Umbilical cord (tissue), 2 donors: Measurements from ENCODE around the gene ABCC5. TPM values are rescaled to one million over a fixed set of nuclear protein-coding genes. Genes with fewer than 3 reads are reported as not detected.
"Not testable (repeated sequence)": the region's sequence is repeated elsewhere in the genome, so short reads cannot be mapped to it uniquely, and the experiment has no call there.

Source experiments
- DNase-seq: peaks from one replicate; pipeline ENCODE4 v3.0.0-alpha.2; 2015; ENCODE audit warnings: low spot score
- total RNA-seq: library from RNA; depleted of rRNA; stranded (reverse); fragments of >200 nt; gene quantifications from one replicate; pipeline ENCODE4 v1.2.3, GENCODE V29; 2014; ENCODE audit warnings: low replicate concordance; ENCODE audit not compliant: insufficient read depth

ABCC5 gene
- total RNA-seq, 1 donor from 2014 or later, result 19.7 TPM

DNA sequence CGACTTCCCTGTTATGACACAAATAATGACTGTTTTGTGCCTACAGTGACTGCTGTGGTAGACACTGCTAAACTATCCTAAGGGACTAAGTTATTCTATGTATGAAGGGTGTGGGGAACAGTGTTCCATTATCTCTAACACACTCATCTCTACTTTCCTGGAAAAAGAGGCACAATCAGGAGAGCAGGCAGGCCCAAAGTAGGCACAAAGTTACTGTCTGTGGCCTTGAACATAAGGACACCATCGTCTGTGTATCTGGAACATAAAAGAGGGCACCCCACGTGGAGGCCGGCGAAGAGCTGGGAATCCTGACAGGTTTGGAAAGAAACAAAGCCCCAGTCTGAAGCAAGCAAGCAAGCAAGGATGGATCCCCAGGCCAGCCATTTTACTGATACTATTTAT, 1.5 kb downstream of the ABCC5 start:
- DNase-seq, result no peak

DNA sequence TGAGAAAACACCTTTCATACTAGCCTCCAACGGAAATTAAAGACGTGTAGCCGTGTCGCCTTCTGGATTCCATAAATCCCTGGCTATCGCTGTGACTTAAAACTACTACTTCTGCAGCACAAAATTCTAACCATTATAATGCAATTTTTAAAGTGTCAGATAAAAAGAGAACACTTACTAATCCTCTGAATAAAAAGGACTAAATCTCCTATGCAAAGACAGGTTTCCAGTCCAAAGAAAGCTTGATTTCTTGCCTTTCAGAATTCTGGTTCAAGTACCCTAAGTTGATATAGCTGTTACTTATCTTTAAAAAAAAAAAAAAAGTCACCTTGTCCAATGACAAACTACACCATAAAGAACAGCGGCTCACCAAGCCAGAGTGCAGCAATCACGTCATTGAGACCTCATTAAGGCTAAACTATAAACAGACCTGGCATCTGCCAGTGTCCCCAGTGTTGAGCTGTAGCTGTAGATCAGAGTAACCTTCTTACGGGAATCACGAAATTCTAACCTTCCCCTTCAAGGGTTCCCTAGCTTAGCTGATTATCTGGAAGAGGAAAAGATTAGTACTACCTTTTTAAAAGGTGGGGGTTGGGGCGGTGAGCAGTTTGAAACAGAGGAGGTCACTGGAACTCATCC, 2.2 kb downstream of the ABCC5 start:
- DNase-seq, result no peak

DNA sequence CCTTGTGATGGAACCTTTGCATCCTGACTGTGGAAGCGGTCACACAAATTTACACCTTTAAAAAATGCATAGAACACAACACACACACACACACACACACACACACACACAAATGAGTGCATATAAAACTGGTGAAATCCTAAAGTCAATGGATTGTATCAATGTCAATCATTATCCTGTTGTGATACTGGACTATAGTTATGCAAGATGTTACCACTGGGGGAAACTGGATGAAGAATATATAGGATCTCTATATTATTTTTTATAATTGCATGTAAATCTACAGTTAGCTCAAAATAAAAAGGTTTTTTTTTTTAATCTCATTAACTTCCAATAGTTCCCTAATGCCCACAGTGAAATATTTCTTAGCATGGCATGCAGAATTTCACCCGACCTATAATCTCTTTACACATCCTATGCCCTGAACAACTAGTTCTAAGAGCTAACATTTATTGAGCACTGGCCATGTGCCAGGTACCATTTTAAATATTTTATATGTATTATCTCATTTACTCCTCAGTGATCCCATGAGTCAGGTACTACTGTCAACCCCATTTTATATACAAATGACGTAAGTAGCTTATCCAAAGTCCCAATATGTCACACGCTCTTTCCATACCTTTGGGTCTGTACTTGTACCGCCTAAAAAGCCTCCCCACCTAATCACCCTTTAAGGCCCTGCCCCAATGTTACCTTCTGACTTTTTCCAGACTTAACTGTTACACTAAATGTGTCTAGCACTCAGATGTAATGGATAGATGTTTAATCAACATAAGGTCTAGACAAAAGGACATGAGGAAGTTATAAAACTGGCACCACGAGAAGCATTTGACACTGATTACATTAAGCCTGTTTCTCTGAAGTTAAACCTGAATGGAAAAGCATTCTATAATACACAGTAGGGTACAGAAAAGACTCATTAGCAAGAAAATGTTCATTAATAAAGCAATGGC, 5.5 kb downstream of the ABCC5 start:
- no peak for DNase-seq

DNA sequence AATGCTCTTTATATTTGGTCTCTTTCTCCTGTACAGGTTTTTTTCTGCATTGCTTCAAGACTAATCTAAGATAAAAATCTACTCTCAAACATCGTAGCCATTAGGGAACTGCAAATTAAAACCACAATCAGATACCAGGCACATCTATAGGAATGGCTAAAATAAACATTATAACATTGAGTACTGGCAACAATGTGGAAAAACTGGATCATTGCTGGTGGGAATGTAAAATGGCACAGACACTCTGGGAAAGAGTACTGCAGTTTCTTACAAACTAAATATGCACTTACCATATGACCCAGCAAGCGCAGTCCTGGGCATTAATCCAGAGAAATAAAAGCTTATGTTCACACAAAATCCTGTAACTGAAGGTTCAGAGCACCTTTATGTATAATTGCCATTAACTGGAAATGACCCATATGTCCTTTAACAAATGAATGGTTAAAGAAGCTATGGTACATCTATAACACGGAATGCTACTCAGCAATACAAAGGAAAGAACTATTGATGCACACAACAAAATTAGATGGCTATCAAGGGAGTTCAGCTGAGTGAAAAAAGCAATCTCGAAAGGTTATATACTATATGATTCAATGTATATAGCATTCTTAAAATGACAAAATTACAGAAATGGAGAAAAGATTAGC, 6.3 kb downstream of the ABCC5 start:
- no peak for DNase-seq

DNA sequence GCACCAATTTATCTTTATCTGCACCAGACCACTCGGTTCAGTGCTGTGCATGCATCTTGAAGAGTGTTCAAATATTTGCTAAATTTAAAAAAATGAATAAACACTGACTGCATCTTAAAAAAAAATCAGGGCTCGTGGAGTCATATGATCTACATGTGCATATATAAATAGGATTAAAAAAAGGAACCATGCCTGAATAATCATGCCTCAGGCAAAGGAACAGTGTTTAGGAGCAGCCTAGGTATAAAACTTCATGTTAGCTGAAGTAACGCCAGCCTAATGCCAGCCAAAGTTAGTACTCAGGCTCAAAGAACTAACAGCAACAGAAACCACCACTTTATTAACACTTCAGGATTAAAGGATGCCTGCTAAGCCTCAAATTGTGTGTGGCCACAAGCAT, 9.5 kb downstream of the ABCC5 start:
- no peak for DNase-seq

DNA sequence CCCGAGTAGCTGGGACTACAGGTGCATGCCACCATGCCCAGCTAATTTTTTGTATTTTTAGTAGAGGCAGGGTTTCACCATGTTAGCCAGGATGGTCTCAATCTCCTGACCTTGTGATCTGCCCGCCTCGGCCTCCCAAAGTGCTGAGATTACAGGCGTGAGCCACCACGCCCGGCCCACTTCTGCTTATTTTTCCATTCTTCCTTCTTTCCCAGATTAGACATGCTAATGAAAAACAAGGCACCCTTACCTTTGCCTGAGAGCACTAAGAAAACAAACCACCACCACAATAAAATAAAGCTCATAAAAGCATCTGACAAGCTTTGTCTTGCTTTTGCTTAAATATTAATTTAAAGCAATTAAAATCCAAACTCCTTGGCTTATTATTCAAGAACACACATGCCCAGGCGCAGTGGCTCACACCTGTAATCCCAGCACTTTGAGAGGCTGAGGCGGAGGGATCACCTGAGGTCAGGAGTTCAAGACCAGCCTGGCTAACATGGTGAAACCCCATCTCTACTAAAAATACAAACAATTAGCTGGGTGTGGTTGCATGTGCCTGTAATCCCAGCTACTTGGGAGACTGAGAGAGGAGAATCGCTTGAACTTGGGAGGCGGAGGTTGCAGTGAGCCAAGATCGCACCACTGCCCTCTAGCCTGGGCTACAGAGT, 10.4 kb downstream of the ABCC5 start:
- DNase-seq, result not testable (repeated sequence)

DNA sequence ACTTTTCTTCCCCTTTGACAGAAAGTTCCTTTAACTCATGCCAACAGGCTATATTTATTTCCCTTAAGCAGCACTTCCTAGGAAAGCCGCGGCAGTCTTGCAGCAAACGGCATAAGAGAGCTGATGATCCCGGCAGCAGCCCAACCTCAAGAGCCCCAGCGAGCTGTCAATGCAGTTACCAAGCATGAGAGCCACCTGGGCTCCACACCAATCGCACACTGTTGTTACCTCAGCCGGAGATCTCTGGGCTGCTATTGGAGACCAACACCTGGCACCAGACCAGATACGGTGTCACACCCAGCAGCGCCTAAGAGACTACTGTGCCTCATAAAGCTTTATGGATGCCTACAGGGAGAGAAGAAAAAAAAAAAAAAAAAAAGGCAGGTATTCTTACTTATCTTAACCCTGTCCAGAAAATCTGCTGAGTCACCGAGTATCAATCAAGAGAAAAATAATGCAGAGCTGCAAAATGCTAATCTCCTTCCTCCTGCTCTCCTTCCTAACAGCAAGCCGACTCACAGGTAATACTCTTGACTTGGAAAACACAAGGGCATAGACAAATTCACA, 11.7 kb downstream of the ABCC5 start:
- DNase-seq, result peak; percentile 57

DNA sequence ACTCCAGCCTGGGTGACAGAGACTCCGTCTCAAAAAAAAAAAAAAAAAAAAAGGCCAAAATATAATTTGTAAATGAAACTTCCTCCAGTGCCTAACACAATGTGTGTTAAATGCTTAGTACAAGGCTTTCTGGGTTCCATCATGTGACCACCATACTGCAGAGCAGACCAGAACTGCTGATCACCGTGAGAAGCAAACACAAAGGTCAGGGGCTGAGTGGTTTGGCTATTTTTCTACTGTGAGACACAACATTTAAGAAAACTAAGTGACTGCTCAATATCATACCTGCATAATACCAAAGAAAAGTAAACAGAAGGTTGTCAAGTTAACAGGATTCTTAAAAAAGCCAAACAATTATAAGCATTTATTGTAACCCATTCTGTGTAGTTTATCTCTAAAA, 13.2 kb downstream of the ABCC5 start:
- DNase-seq, result no peak

DNA sequence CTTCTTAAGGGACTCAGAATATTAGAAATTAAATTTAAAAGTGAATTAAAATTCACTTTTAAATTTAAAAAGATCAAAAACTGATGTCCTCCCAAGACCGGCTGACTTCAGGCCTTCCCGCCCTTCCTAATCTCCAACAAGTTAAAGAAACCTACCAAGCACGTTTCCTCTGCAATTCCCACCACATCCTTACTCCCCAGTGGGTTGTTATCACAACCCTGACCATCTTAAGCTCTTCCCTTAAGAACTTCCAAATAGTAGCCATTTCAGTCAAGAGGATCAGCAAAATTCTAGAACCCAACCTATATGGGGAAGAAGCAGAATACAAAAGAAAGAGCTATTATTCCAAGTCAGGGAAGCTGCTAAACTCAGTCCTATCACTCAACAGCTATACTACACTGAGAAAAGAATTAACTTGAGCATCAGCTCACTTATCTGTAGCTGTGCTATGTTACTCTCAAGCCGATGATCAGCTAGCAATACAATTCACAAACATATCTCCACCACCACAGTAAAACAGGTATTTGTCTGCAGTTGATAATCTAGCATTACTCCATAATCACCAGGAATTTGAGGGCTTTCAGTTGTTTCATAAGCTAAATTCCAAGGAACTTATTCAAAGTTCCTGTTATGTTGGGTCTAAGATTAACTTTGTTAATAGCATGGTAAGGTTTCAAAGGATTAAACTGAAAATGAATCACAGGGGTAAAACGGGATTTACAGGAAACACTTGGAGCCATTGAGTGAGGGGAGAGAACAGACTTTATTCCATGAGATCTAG, 14.3 kb downstream of the ABCC5 start:
- DNase-seq, result no peak

DNA sequence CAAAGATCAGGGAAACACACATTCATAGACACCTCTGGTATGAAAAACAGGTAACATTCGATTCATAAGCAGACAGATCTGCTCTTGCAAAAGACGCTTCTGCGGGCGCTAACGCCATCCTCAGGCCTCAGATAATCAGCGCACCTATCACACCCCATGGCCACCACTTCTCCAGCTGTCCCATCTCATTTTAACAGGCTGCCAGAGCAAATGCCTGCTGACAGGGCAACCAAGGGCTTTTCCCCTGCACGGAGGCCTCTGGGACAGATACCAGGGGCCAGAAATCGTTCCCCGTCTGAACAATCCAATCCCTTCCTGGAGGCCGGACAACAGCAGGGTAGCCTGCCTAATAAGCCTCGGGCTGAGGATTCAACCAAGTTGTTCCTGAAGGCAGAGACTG, 15.2 kb downstream of the ABCC5 start:
- DNase-seq, result no peak

DNA sequence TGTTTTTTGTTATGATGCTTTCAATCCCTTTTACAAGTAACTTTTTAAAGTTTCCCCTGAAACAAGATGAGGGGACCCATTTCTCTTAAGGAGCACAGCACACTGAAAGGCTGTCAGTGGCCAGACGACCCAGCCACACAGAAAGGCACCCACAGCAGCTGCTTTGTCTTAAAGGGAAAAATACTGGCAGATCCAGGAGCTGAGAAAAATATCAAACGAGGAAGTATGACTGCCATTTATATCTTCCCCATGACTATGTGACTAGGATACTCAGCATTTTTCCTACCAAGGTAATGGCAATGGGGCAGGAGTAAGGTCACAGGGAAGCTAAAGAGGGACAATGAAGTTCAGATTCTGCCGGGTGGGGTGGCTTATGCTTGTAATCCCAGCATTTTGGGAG, 15.9 kb downstream of the ABCC5 start:
- no peak for DNase-seq

DNA sequence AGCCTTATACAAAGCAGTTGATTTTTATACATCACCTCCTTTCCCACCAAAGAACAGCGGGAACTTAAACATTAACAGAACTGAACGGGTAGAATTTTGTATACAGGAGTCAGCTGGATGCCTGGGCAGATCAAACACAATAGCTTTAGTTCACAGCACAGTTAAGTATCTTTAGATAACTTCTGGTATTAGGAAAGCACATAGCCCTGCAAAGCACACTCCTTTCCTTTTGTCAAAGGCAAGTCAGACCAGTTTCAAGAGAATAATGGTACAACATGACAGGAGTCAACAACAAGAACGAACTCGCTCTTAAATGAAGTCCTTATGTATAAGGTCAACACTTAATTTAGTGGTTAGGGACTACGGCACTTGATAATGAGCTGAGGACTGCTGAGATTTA, 26.3 kb downstream of the ABCC5 start:
- DNase-seq, result no peak

DNA sequence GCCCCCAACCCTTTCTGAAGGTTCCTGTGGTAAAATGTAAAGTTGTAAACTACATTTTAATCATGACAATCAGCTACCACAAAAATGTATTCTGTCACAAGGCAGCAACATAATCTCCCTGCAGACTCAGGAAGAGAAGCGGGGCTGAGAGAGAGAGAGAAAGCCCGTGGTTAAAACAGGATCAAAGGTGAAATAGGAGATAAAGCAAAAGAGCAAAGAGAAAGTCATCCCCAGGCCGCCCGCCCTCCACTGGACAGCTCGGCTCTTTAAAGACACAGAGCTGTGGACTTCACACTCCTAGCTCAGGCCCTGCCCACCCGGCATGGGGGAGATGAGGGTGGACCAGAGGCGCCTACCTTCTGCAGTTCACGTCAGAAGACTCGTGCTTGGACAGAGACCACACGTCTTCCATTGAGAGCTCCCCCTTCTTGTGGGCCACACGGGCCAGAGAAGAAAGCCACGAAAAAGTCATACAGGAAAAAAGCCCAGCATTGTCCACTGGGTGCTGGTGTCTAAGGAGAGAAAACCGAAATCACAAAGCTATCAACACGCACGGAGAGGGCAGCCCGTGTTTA, 29.4 kb downstream of the ABCC5 start:
- no peak for DNase-seq

DNA sequence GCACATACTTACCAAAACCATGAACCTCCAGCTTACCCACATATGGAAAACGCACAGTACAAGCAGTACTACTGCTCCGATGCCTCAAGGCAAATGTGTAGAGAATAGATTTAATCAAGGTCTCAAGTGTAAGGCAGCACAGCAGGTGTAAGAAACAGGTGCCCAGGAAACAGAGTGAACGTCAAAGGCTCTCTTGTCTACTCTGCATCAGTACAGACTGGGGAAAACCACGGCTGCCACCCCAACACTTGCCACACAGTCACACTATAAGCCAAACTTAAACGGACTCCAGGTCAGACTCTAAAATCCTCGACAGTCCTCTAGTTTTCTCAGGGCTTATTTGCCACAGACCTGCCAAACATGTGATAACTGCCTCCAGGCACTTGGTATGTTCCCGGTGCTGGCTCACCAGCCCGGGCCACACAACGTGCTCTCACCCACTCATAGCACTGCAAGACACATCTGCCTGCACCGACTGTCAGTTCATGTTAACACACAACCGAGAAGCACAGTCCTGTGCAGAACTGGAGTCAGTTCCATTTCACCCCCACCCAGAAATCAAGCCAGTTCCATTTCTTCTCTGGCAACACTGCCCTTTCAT, 30.6 kb downstream of the ABCC5 start:
- DNase-seq, result no peak

DNA sequence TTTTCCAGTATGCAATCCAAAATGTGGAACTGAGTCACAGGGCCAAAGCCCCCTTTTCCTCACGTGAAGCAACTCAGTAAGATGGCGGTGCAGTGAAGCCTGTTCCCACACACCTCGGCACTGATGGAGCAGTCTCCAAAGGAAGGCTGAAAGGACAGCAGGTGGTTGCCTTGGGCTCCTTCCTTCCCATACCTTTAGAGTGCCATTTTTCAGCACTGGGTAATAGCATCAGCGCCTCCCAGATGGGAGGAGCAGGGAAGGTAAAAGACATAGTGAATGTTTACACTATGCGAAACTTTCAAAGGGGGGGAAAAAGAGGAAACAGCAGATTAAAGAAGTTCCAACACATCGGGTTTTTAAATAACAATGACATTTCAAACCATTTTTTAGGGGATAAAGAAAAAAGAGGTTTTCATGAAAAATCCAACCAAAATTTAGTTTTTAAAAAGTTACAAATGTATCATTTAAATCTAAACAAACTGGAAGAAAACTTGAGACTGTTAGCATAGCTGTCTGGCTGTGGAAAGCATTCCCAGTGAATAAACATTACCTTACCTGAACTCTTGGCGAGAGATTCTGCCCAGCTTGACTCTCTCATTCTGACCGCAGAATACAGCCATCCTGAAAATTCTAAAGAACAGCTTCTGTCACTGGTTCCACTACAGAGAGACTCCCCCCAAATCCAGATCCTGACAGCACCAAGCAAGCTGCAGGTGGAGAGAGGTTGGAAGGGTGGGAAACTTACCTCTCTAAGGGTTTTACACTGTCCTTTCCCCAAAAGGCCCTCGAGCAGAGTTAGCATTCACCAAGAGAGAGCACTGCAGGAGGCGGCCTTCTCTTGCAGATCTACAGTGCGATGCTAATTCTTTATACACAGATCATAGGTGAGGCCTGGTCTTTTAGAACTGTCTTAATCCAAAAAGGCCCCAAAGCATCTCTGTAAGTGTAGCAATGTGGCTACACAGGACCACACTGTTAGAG, 32.6 kb downstream of the ABCC5 start:
- no peak for DNase-seq

DNA sequence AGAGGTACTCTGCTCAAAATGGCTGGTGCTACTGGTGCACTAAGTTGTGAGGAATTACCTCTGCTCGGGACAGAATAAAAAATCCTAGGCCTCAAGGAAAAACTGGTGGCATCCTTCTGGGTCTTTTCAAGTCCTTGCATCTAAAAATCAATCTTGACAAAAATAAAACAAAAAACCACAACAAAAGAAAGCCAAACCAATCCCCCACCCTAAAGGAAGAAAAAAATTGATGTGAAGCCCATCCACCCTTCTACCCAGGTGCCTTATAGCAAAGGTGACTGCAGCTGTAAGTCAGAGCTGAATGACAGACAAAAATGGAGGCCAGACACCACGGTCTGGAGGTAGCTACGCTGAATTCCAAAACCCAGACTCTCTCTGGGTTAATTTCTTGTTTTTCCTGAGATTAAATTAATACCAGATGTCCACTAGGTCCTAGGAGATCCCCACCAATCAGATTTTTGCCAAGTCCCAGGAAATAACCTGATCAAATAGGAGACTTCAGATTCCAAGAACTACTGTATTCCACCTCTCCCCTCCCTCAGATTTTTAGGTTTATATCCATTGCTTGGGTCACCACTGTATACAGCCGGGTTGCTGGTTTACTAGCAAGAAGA, 33.5 kb downstream of the ABCC5 start:
- no peak for DNase-seq

DNA sequence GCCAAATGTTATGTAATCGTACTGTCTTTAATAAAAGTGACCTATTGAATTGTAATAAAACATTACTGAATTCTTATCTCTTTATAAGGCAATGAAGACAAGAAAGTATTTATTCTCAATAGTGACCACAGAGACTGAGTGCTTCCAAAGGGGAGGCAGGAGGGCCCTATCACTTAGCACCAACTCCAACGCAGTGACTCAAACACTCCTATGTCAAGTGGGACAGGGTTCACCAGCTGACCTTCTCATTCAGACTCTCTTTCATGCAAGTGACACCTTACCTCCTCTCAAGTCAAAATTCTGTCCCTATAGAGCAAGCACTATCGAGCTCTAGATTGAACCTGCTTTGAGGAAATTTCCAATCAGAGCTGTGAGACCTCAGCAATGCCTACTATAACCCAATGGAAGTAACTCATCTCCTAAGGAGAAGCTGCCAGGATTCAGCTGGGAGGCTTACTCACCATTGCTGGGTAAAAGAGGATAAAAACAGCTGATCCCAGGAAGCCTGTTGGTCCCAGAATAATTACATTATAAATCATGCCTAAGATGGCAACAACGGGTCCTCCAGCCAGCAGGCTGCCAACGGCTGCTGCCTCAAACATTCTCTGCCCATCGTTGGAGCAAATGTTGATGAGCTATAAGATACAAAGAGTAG, 35.6 kb downstream of the ABCC5 start:
- DNase-seq, result no peak

DNA sequence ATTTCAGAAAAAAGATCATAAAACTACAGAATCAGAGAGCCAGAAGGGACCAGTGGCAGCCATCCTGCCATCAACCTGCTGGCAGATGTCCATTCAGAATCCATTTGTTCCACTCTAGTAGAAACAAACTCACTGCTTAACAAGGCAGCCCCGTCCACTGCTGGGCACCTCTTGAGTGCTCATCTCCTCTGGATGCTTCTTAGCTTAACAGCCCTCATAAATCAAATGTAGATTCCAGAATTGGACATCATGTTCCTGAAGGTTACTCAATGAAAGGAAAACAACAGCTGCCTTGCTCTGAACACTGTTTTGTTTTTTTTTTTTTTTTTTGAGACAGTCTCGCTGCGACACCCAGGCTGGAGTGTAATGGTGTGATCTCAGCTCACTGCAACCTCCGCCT, 37.3 kb downstream of the ABCC5 start:
- DNase-seq, result no peak
